Activated CD4-positive, alpha-beta memory T cell treated with anti-CD3 and anti-CD28 coated beads for 36 hours (primary cell): ENCODE data around the gene PDLIM5. TPM values are rescaled to one million over a fixed set of nuclear protein-coding genes. Genes with fewer than 3 reads are reported as not detected.

Source experiments
- CTCF ChIA-PET: fragments of 350-600 bp; sonication (Branson Sonifier 250); formaldehyde crosslinking; loops from one replicate; lab custom pipeline; 2021; ENCODE audit warnings: antibody characterized with exemption, inconsistent platforms; lab: Charles Lee
- POLR2A ChIA-PET: fragments of 350-600 bp; sonication (Branson Sonifier 250); formaldehyde crosslinking; loops from one replicate; lab custom pipeline; 2021; ENCODE audit warnings: antibody characterized with exemption; lab: Charles Lee
- DNase-seq: peaks from one replicate; pipeline ENCODE4 v3.0.0-alpha.2; 2020
- H3K27ac Mint-ChIP-seq: one replicate; pipeline ENCODE4 v1.8.0; 2021; ENCODE audit warnings: mixed read lengths
- H3K27me3 Mint-ChIP-seq: one replicate; pipeline ENCODE4 v1.8.0; 2021; ENCODE audit warnings: mixed read lengths
- H3K36me3 Mint-ChIP-seq: one replicate; pipeline ENCODE4 v1.8.0; 2021; ENCODE audit warnings: mixed read lengths
- H3K4me1 Mint-ChIP-seq: one replicate; pipeline ENCODE4 v1.8.0; 2021; ENCODE audit warnings: low read depth, mixed read lengths
- H3K4me3 Mint-ChIP-seq: one replicate; pipeline ENCODE4 v1.8.0; 2021; ENCODE audit warnings: mild to moderate bottlenecking, mixed read lengths
- H3K9me3 Mint-ChIP-seq: one replicate; pipeline ENCODE4 v1.8.0; 2021; ENCODE audit warnings: mixed read lengths
- intact Hi-C: fragments of 100-400 bp; cut with micrococcal nuclease; formaldehyde crosslinking; loops from one replicate; pipeline ENCODE4 v1.15.1; 2023
- total RNA-seq, 2 experiments: library from RNA; stranded (reverse); gene quantifications; one replicate each; pipeline ENCODE4 v1.2.3, GENCODE V29; 2021

PDLIM5 gene
- total RNA-seq, 2 experiments from 2014 or later = 23.8 to 26.3 TPM

- H3K4me1 Mint-ChIP-seq = peaks cover 3% of the 10 kb centered on the region
- no peaks in the 10 kb centered on the region for H3K27me3 Mint-ChIP-seq
- H3K36me3 Mint-ChIP-seq = peaks cover 4% of the 10 kb centered on the region
- H3K27ac Mint-ChIP-seq = no peak overlapping the region
- POLR2A ChIA-PET = no interaction called here
- intact Hi-C loops = no loop called here
- peaks cover 16% of the 10 kb centered on the region for H3K9me3 Mint-ChIP-seq
- CTCF ChIA-PET = no interaction called here
- DNase-seq = no peak
- no peak overlapping the region for H3K4me3 Mint-ChIP-seq
Observed at GRCh38 chr4:94558392-94558904, 106.7 kb downstream of the PDLIM5 start.

GRCh38 chr4:94559351-94559806 is 107.6 kb downstream of the PDLIM5 start:
- H3K36me3 Mint-ChIP-seq = peaks cover 4% of the 10 kb centered on the region
- no peaks in the 10 kb centered on the region for H3K27me3 Mint-ChIP-seq
- CTCF ChIA-PET = no interaction called here
- POLR2A ChIA-PET = no interaction called here
- intact Hi-C loops = no loop called here
- H3K4me3 Mint-ChIP-seq = no peak overlapping the region
- H3K9me3 Mint-ChIP-seq = peaks cover 16% of the 10 kb centered on the region
- H3K4me1 Mint-ChIP-seq = peaks cover 3% of the 10 kb centered on the region
- no peak for DNase-seq
- H3K27ac Mint-ChIP-seq = no peak overlapping the region

DNA sequence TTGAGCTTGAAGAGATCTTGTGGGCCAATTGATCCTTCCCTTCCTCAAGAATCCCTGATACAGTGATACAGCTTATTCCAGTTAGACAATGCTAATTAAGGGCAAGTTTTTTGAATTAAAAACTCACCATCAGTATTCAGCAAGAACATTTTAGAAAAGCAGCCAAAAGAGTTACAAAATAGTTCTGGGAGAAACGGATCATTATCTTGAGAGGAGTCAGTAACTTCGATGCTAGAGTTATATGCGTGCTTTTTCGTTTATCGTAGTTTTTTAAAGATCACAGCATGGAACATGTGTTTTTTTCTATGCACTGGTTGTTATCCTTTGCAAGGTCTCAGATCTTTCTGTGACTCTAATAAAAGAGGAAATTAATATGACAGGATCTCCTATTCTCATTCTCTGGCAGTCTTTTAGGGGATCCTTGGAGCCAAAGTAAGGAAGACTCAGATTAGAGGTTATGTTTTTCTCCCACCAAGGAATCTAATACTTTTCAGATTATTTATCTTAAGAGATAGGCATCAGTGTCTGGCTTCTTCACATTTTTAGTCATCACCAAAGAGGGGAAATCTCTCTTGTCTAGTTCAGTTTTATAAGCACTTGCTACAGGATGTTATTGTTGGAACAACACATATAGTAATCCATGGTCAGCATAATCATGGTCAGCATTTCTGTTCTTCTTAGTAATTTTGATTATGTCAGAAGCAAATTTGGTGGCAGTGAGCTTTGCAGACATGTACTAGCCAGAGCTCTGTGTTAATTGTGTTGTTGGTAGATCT is 109.7 kb downstream of the PDLIM5 start:
- intact Hi-C loops = no loop called here

GRCh38 chr4:94562285-94562684 is 110.5 kb downstream of the PDLIM5 start:
- Mint-ChIP-seq H3K9me3 (peaks cover 3% of the 10 kb centered on the region), H3K36me3 (peaks cover 4% of the 10 kb centered on the region), H3K4me3 (no peak overlapping the region), H3K27me3 (no peaks in the 10 kb centered on the region), H3K4me1 (peaks cover 4% of the 10 kb centered on the region), H3K27ac (no peak overlapping the region)
- ChIA-PET CTCF (no interaction called here), POLR2A (no interaction called here)
- no peak for DNase-seq
- intact Hi-C loops = no loop called here

More for the DNA sequence above, 109.7 kb downstream of the PDLIM5 start:
- ChIA-PET POLR2A (no interaction called here), CTCF (interaction anchor here (0.7 kb wide), 1 partner anchor 229 kb away, joined by 3 read pairs; no protein-coding TSS in a partner anchor)
- no peaks in the 10 kb centered on the region for H3K27me3 Mint-ChIP-seq
- H3K27ac Mint-ChIP-seq = no peak overlapping the region
- peaks cover 4% of the 10 kb centered on the region for H3K36me3 Mint-ChIP-seq
- H3K4me1 Mint-ChIP-seq = peaks cover 3% of the 10 kb centered on the region
- no peak overlapping the region for H3K4me3 Mint-ChIP-seq
- DNase-seq = no peak
- H3K9me3 Mint-ChIP-seq = peaks cover 11% of the 10 kb centered on the region

- Mint-ChIP-seq H3K4me1 (peaks cover 8% of the 10 kb centered on the region), H3K4me3 (no peak overlapping the region), H3K9me3 (no peaks in the 10 kb centered on the region), H3K27me3 (no peaks in the 10 kb centered on the region), H3K36me3 (no peaks in the 10 kb centered on the region), H3K27ac (no peak overlapping the region)
- DNase-seq = no peak
- intact Hi-C loops = no loop called here
- ChIA-PET CTCF (no interaction called here), POLR2A (no interaction called here)
Observed at GRCh38 chr4:94564252-94564651, 112.5 kb downstream of the PDLIM5 start.

- Mint-ChIP-seq H3K4me1 (peaks cover 8% of the 10 kb centered on the region), H3K27me3 (no peaks in the 10 kb centered on the region), H3K36me3 (no peaks in the 10 kb centered on the region), H3K9me3 (no peaks in the 10 kb centered on the region), H3K4me3 (no peak overlapping the region), H3K27ac (no peak overlapping the region)
- CTCF ChIA-PET = no interaction called here
- intact Hi-C loops = no loop called here
- no peak for DNase-seq
- POLR2A ChIA-PET = no interaction called here
Observed at GRCh38 chr4:94566420-94566819, 114.7 kb downstream of the PDLIM5 start.

GRCh38 chr4:94567811-94568210 is 116.1 kb downstream of the PDLIM5 start:
- H3K27me3 Mint-ChIP-seq = no peaks in the 10 kb centered on the region
- H3K27ac Mint-ChIP-seq = no peak overlapping the region
- no peak for DNase-seq
- H3K4me1 Mint-ChIP-seq = peaks cover 4% of the 10 kb centered on the region
- no peak overlapping the region for H3K4me3 Mint-ChIP-seq
- ChIA-PET POLR2A (no interaction called here), CTCF (no interaction called here)
- no peaks in the 10 kb centered on the region for H3K36me3 Mint-ChIP-seq
- intact Hi-C loops = no loop called here
- no peaks in the 10 kb centered on the region for H3K9me3 Mint-ChIP-seq

DNA sequence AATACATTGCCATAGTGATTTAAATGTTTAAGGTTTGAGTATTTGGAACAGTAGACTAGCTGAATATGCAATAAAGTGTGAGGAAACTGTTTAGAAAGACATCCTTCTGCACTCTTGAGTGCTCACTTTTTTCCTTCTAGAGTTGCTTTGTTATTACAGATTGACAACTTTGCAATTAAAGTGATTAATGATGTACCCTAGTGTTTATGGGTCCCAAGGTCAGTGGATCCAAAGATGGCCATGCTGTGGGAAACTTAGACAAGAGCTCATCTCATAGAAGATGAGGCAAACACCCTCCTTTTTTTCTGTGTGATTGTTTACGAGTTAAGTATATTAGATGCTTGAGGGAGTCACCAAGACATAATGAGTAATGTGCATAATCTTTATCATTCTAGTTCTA is 118.8 kb downstream of the PDLIM5 start:
- intact Hi-C loops = no loop called here
- Mint-ChIP-seq H3K27ac (no peak overlapping the region), H3K4me3 (no peak overlapping the region), H3K36me3 (peaks cover 2% of the 10 kb centered on the region), H3K27me3 (no peaks in the 10 kb centered on the region), H3K4me1 (peaks cover 4% of the 10 kb centered on the region), H3K9me3 (no peaks in the 10 kb centered on the region)
- DNase-seq = no peak
- POLR2A ChIA-PET = no interaction called here
- CTCF ChIA-PET = no interaction called here

DNA sequence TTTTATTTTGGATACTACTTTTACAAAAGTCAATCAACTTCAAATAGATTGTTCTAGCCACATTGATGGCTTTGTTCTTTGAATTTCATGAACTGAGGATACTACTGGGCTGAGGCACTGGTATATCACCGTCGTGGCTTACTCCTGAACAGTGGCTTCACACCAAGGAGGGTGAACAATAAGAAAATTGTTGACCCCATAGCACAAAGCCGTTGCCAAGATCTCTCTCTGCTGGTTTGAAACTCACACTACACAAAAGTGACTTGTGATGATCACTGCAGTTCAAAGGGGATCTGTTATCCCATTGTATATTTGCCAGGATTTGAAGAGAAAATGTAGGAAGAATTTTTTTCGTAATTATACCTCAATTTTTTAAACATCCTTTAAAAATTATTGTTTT is 119.6 kb downstream of the PDLIM5 start:
- ChIA-PET POLR2A (no interaction called here), CTCF (no interaction called here)
- H3K4me3 Mint-ChIP-seq = no peak overlapping the region
- H3K27me3 Mint-ChIP-seq = no peaks in the 10 kb centered on the region
- no peak for DNase-seq
- peaks cover 4% of the 10 kb centered on the region for H3K4me1 Mint-ChIP-seq
- peaks cover 7% of the 10 kb centered on the region for H3K36me3 Mint-ChIP-seq
- intact Hi-C loops = no loop called here
- H3K27ac Mint-ChIP-seq = no peak overlapping the region
- no peaks in the 10 kb centered on the region for H3K9me3 Mint-ChIP-seq

- Mint-ChIP-seq H3K36me3 (peaks cover 8% of the 10 kb centered on the region), H3K27ac (no peak overlapping the region), H3K4me1 (peaks cover 4% of the 10 kb centered on the region), H3K9me3 (no peaks in the 10 kb centered on the region), H3K4me3 (no peak overlapping the region), H3K27me3 (no peaks in the 10 kb centered on the region)
- DNase-seq = no peak
- intact Hi-C loops = loop anchor here (2.0 kb wide), 1 partner anchor 75 kb away; no protein-coding TSS in a partner anchor
- CTCF ChIA-PET = interaction anchor here (0.7 kb wide), 1 partner anchor 18 kb away, joined by 3 read pairs; no protein-coding TSS in a partner anchor
- POLR2A ChIA-PET = no interaction called here
Observed at GRCh38 chr4:94571715-94572114, 120.0 kb downstream of the PDLIM5 start.

DNA sequence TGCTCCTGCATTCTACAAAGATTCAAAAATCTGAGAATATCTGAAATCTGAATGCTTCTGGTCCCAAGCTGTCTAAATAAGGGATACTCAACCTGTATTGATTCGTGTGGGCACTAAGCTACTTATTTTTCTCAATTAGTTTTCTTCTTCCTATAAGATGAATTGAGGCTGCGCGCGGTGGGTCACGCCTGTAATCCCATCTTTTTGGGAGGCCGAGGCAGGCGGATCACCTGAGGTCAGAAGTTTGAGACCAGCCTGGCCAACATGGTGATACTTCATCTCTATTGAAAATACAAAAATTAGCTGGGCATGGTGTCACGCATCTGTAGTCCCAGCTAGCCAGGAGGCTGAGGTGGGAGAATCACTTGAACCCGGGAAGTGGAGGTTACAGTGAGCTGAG is 122.3 kb downstream of the PDLIM5 start:
- POLR2A ChIA-PET = no interaction called here
- H3K36me3 Mint-ChIP-seq = peaks cover 8% of the 10 kb centered on the region
- intact Hi-C loops = no loop called here
- CTCF ChIA-PET = interaction anchor here (0.9 to 1.1 kb wide), 2 partner anchors 47 to 167 kb away, joined by 3 to 5 read pairs; no protein-coding TSS in a partner anchor
- no peak overlapping the region for H3K4me3 Mint-ChIP-seq
- H3K27ac Mint-ChIP-seq = no peak overlapping the region
- H3K4me1 Mint-ChIP-seq = no peaks in the 10 kb centered on the region
- DNase-seq = no peak
- no peaks in the 10 kb centered on the region for H3K9me3 Mint-ChIP-seq
- no peaks in the 10 kb centered on the region for H3K27me3 Mint-ChIP-seq

- Mint-ChIP-seq H3K27ac (no peak overlapping the region), H3K4me3 (no peak overlapping the region), H3K4me1 (no peaks in the 10 kb centered on the region), H3K27me3 (no peaks in the 10 kb centered on the region), H3K36me3 (peaks cover 8% of the 10 kb centered on the region), H3K9me3 (no peaks in the 10 kb centered on the region)
- CTCF ChIA-PET = interaction anchor here (1.1 kb wide), 1 partner anchor 168 kb away, joined by 5 read pairs; no protein-coding TSS in a partner anchor
- no peak for DNase-seq
- intact Hi-C loops = no loop called here
- POLR2A ChIA-PET = no interaction called here
Observed at GRCh38 chr4:94574616-94575015, 122.9 kb downstream of the PDLIM5 start.
